ENCODE results near the gene ZACN.

The ZACN gene

DNA sequence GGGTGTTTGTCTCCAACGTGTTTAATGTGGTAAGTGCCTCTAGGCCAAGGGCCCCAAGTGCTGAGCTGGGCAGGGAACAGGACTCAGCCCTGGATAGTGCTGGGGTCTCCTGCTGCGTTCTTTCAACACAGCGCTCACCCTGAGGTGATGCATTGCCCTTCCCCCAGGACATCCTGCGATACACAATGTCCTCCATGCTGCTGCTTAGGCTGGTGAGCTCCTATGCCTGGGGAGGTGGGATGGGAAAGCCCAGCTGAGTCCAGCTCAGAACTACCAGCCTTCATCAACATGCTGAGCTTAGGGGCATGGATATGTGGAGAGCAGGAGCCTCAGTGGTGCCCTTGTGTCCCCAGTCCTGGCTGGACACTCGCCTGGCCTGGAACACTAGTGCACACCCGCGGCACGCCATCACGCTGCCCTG, 563 bp downstream of the ZACN start:
- no peak for DNase-seq (ENCODE audit: low read depth)
- TF ChIP-seq, protein P1, sequence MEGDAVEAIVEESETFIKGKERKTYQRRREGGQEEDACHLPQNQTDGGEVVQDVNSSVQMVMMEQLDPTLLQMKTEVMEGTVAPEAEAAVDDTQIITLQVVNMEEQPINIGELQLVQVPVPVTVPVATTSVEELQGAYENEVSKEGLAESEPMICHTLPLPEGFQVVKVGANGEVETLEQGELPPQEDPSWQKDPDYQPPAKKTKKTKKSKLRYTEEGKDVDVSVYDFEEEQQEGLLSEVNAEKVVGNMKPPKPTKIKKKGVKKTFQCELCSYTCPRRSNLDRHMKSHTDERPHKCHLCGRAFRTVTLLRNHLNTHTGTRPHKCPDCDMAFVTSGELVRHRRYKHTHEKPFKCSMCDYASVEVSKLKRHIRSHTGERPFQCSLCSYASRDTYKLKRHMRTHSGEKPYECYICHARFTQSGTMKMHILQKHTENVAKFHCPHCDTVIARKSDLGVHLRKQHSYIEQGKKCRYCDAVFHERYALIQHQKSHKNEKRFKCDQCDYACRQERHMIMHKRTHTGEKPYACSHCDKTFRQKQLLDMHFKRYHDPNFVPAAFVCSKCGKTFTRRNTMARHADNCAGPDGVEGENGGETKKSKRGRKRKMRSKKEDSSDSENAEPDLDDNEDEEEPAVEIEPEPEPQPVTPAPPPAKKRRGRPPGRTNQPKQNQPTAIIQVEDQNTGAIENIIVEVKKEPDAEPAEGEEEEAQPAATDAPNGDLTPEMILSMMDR (IDR thresholded peaks at IDR 0.05; ENCODE audit: low read length, missing control alignments), result no peak
- H3K4me3 ChIP-seq (replicated peaks; ENCODE audit: low read depth, low read length), result no peak overlapping the region

DNA sequence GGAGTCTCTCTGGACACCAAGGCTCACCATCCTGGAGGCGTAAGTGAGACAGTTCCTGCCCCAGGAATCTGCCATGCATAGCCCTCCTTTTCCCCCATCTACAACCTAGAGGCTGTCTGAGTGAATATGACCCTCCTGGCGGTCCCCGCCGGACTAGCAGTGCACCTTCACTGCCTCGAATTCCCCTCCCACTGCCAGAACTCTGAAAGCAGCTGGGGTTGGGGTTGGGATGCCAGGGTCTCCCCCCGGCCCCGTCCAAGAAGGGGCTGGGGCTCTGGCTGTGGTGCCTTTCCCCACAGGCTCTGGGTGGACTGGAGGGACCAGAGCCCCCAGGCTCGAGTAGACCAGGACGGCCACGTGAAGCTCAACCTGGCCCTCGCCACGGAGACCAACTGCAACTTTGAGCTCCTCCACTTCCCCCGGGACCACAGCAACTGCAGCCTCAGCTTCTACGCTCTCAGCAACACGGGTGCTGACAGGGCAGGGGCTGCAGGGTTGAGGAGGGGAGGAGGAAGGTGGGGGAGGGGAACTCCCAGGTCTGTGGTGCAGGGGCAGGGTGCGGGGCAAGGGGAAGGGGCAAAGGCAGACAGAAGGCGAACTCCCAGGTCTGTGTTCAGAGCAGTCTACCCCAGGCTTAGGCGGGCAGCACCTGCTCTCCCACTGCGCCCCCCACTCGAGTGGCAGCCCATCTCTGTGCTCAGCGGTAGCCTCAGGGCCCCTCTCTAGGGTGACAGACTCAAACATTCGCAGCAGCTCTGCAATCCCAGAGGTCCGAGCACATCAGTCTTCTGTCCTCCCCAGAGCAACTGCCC, 1.2 kb downstream of the ZACN start:
- no peak for DNase-seq (ENCODE audit: low read depth)
- no peak overlapping the region for H3K4me3 ChIP-seq (replicated peaks; ENCODE audit: low read depth, low read length)
- TF ChIP-seq, protein P1 (IDR thresholded peaks at IDR 0.05; ENCODE audit: low read length, missing control alignments), result peak; percentile 5

DNA sequence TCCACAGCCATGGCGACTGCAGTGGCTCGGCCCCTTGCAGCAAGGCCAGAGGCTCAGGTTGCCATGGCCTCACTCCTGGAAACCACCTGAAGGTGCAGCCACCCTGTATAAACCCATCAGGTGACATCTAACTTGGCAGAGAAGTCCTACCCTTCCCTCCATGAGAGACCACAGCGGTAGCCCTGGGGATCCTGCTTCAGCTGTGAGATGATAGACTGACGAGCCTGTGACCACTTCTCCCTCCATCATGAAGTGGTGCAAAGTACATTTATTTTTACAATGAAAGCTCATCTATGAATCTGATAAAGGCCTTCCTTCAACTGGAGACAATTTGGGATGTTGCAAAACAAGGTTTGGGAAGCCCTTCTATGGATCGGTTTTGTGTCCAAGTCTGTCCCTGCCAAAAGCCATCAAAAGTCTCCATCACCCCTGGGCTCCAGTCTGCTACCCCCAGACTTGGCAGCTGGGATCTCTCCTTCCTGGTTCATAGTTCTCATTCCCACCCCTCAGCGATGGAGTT, 1.8 kb downstream of the ZACN start:
- H3K4me3 ChIP-seq (replicated peaks; ENCODE audit: low read depth, low read length), result no peak overlapping the region
- TF ChIP-seq, protein P1 (IDR thresholded peaks at IDR 0.05; ENCODE audit: low read length, missing control alignments), result no peak
- no peak for DNase-seq (ENCODE audit: low read depth)

DNA sequence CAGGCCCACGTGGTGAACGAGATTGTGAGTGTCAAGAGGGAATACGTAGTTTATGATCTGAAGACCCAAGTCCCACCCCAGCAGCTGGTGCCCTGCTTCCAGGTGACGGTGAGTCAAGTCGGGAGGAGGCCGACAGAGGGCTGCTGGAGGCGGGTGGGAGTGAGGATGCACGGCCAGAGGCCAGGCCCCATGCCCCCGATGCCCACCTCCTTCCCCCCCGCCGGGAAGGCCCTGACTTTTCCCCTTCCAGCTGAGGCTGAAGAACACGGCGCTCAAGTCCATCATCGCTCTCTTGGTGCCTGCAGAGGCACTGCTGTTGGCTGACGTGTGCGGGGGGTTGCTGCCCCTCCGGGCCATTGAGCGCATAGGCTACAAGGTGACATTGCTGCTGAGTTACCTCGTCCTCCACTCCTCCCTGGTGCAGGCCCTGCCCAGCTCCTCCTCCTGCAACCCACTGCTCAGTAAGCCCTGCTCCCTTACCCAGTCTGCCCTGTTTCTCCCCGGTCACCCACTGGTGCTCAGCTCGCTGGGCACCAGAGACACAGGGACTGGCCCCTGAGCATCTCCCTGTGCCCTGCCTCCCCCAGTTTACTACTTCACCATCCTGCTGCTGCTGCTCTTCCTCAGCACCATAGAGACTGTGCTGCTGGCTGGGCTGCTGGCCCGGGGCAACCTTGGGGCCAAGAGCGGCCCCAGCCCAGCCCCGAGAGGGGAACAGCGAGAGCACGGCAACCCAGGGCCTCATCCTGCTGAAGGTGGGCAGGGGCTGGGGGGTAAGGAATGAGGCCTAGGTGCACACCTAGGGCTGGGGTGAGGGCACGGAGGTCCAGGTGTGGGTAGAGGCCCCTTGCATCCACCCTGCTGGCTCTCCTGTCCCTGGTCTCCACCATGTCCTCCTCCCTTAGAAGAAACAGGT, 2.6 kb downstream of the ZACN start:
- TF ChIP-seq, protein P1 (IDR thresholded peaks at IDR 0.05; ENCODE audit: low read length, missing control alignments), result no peak
- no peak overlapping the region for H3K4me3 ChIP-seq (replicated peaks; ENCODE audit: low read depth, low read length)
- DNase-seq (ENCODE audit: low read depth), result no peak

DNA sequence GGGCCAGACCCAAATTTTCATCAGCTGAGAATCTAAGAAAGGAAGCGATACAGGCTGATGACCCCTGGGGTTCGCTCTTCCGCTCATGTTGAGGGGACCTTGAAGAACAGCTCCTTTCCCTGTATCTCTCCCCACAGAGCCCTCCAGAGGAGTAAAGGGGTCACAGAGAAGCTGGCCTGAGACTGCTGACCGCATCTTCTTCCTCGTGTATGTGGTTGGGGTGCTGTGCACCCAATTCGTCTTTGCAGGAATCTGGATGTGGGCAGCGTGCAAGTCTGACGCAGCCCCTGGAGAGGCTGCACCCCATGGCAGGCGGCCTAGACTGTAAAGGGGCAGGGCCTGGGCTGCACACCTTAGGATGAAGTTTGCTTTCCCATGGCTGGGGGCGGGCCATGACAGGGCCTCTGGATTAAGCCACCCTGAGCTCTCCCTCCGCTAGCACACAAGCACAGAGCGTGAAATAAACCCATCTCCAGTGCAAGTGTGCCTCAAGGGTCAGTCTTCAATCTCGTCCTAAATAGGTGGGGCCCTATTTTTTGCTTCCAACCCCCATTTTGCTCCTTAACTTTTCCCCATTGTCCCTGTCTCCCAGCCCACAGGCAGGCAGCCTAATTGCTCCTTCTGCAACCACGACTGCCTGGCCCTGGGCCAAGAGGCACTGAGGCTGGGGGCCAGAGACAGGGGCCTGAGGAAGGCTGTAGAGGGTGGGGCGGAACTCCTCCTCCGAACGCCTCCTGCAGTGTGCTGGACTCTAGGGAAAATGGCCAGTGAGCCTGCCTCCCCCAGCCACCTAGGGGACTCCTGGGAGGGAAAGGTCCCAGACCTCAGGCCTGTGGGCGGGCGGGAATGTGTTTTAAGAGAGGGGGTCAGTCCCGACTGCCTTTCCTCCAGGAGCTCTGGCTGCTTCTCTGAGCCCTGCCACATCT, 3.6 kb downstream of the ZACN start:
- no peak for DNase-seq (ENCODE audit: low read depth)
- TF ChIP-seq, protein P1 (IDR thresholded peaks at IDR 0.05; ENCODE audit: low read length, missing control alignments), result no peak
- H3K4me3 ChIP-seq (replicated peaks; ENCODE audit: low read depth, low read length), result no peak overlapping the region

DNA sequence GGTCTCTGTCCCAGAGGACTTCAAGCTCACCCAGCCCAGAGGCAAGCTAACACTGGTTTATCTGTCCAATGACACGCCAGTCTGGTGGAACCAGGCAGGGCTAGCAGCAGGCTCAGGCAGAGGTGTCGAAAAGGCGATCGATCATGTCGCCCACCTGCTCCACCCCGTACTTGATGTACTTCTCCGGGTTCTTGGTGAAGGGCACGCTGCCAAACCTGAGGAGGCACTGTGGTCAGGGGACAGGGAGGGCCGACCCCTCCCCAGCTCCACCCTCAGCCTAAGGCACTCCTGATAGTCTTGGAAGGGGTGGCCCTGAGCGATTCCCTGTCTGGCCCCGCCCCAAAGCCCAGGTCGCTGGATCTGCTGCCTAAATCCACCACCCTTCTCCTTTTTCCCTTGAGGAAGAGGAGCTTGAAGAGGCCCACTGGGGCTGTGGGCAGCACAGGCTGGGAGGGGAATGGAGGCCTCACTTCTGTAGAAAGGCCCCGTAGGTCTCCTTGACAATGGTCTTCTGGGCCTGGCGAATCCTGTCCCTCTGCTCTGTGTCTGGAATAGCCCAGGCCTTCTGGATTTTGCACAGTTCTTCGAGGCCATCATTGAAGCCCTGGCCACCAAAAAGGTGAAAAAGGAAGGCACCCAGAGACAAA, 4.7 kb downstream of the ZACN start:
- H3K4me3 ChIP-seq (replicated peaks; ENCODE audit: low read depth, low read length), result no peak overlapping the region
- TF ChIP-seq, protein P1 (IDR thresholded peaks at IDR 0.05; ENCODE audit: low read length, missing control alignments), result no peak
- DNase-seq (ENCODE audit: low read depth), result no peak
